Spleen (tissue), 11 donors: ENCODE data around the gene MOSPD3. TPM values are rescaled to one million over a fixed set of nuclear protein-coding genes. Genes with fewer than 3 reads are reported as not detected.

ENCODE experiments used
- DNase-seq: peaks from one replicate; pipeline ENCODE4 v3.0.0-alpha.2; 2020
- H3K27ac ChIP-seq, 8 donors: fragments of 200-600 bp; sonication (generic) in 7 of 8; 1 replicate in 4 of 8; 2 replicates in 4 of 8; pipeline versions ENCODE4 v1.5.0 to v1.8.0; 2016 to 2021; ENCODE audit warnings: inconsistent platforms in 4 of 8, mild to moderate bottlenecking in 4 of 8, moderate library complexity in 1 of 8
- H3K27me3 ChIP-seq, 7 donors: fragments of 200-600 bp; sonication (generic) in 6 of 7; replicated peaks in 1 of 7; 1 replicate in 4 of 7; 2 replicates in 3 of 7; pipeline versions ENCODE4 v1.5.0 to v1.8.0; 2016 to 2021; ENCODE audit warnings: inconsistent platforms in 3 of 7, mild to moderate bottlenecking in 1 of 7
- H3K36me3 ChIP-seq, 6 donors: fragments of 200-600 bp; sonication (generic) in 5 of 6; 1 replicate in 4 of 6; 2 replicates in 2 of 6; pipeline versions ENCODE4 v1.5.0 to v1.8.0; 2016 to 2021; ENCODE audit warnings: inconsistent platforms in 2 of 6
- H3K4me1 ChIP-seq, 6 donors: fragments of 200-600 bp; sonication (generic) in 5 of 6; 1 replicate in 3 of 6; 2 replicates in 3 of 6; pipeline versions ENCODE4 v1.5.0 to v1.8.0; 2016 to 2021; ENCODE audit warnings: inconsistent platforms in 3 of 6
- H3K4me3 ChIP-seq, 8 donors: fragments of 200-600 bp; sonication (generic) in 7 of 8; 1 replicate in 4 of 8; 2 replicates in 4 of 8; pipeline versions ENCODE4 v1.5.0 to v1.8.0; 2016 to 2021; ENCODE audit warnings: inconsistent platforms in 4 of 8, mild to moderate bottlenecking in 4 of 8, moderate library complexity in 2 of 8
- H3K9me3 ChIP-seq, 8 donors: fragments of 200-600 bp; sonication (generic) in 7 of 8; 1 replicate in 4 of 8; 2 replicates in 4 of 8; pipeline versions ENCODE4 v1.5.0 to v1.8.0; 2016 to 2021; ENCODE audit warnings: inconsistent platforms in 4 of 8
- CTCF ChIP-seq, 11 experiments: fragments of 200-600 bp in 7 of 11; fragments of 450-650 bp in 4 of 11; sonication (generic) in 4 of 11; IDR thresholded peaks in 8 of 11; conservative IDR thresholded peaks in 3 of 11; 1 replicate in 7 of 11; 2 replicates in 4 of 11; pipeline versions ENCODE4 v1.4.0 to v1.8.0; 2016 to 2021; ENCODE audit warnings: antibody characterized with exemption in 11 of 11, inconsistent platforms in 4 of 11, mild to moderate bottlenecking in 1 of 11
- POLR2A ChIP-seq, 3 donors: fragments of 450-650 bp; IDR thresholded peaks; one replicate each; pipeline ENCODE4 v1.5.1; 2017; ENCODE audit warnings: antibody characterized with exemption in 3 of 3, mild to moderate bottlenecking in 1 of 3
- POLR2AphosphoS5 ChIP-seq, 3 donors: sonication (generic); formaldehyde crosslinking; IDR thresholded peaks; one replicate each; pipeline ENCODE4 v1.5.1; 2017; ENCODE audit warnings: antibody characterized with exemption in 3 of 3
- WGBS, 5 donors: extraction: QIAGEN DNeasy Blood & Tissue Kit in 3 of 5; methylation state at CpG; one replicate each; pipeline versions ENCODE4 v1.1.5 to v1.1.7; 2013 to 2018; 5-methylcytosine and 5-hydroxymethylcytosine counted together
- intact Hi-C: fragments of 100-400 bp; cut with DNase I; formaldehyde crosslinking; loops from one replicate; pipeline ENCODE4 v1.15.0; 2023; ENCODE audit warnings: low total_unique reads
- polyA plus RNA-seq, 3 donors: library from polyadenylated mRNA; stranded (reverse); fragments of 200-250 nt; gene quantifications; one replicate each; pipeline ENCODE4 v1.2.1, GENCODE V29; 2013
- total RNA-seq, 7 donors: library from RNA; depleted of rRNA in 3 of 7; stranded (reverse); fragments of >200 nt in 3 of 7; fragmentation: NEBNext Ultra II Directional in 4 of 7; extraction: Animal tissue kit (Norgen Biotek cat#: 25700) in 4 of 7; gene quantifications; one replicate each; pipeline versions ENCODE4 v1.1.0 to v1.2.1, GENCODE V29; 2016 to 2021
- donor health status: healthy with polysubstance abuse.
- donor health status: DM: no; HTN: no; CAD: no; lungs with moderate emphysema.
- donor health status: DM: no; HTN: no; CAD: no.
- donor health status: Bipolar disorder and iron deficiency.
- donor health status: healthy.
- donor health status: DM: no; HTN: no; CAD: no.
- donor health status: DM: yes; HTN: yes; CAD: no.

The MOSPD3 gene
- total and polyA plus RNA-seq, 10 donors, result 11.2 to 20.4 (median 15.1) TPM

- DNase-seq, result no peak
- 86 to 96% (median 94%) methylated on average over 6 to 11 of the region's 11 CpGs for WGBS, 5 donors
- Histone ChIP-seq H3K27ac (no peak overlapping the region), H3K27me3 (peaks cover 0 to 8% (median 0%) of the 10 kb centered on the region in 7 donors), H3K36me3 (peaks cover 0 to 44% (median 16%) of the 10 kb centered on the region in 6 donors), H3K4me3 (no peak overlapping the region), H3K4me1 (peaks cover 26 to 58% (median 45%) of the 10 kb centered on the region in 6 donors), H3K9me3 (no peaks in the 10 kb centered on the region)
- TF ChIP-seq POLR2AphosphoS5 (IDR thresholded peaks at IDR 0.05) (no peak), POLR2A (IDR thresholded peaks at IDR 0.05) (no peak), CTCF (IDR thresholded peaks at IDR 0.05 in 8 of 11, conservative IDR thresholded peaks at IDR 0.05 in 3 of 11) (peak in 1 of 11 experiments; percentile 0)
- intact Hi-C loops, result no loop called here
These were observed 47.2 kb upstream of the MOSPD3 start for GRCh38 chr7:100565133-100565571.

- TF ChIP-seq POLR2AphosphoS5 (IDR thresholded peaks at IDR 0.05), result peak in 2 of 3 donors; percentile 26 to 35
- TF ChIP-seq POLR2A (IDR thresholded peaks at IDR 0.05), result no peak
- H3K4me3 ChIP-seq, result no peak overlapping the region
- peaks cover 30 to 67% (median 55%) of the 10 kb centered on the region in 6 donors for H3K4me1 ChIP-seq
- 85 to 91% (median 91%) methylated on average over 6 of the region's 6 CpGs for WGBS, 5 donors
- no peak for DNase-seq
- peaks cover 0 to 16% (median 0%) of the 10 kb centered on the region in 7 donors for H3K27me3 ChIP-seq
- peaks cover 0 to 38% (median 16%) of the 10 kb centered on the region in 6 donors for H3K36me3 ChIP-seq
- intact Hi-C loops, result no loop called here
- no peaks in the 10 kb centered on the region for H3K9me3 ChIP-seq
- peak overlapping the region in 6 of 8 donors; percentile 38 to 85 (median 74) for H3K27ac ChIP-seq
These were observed 46.3 kb upstream of the MOSPD3 start for GRCh38 chr7:100566018-100566531.

- DNase-seq, result peak; percentile 56
- H3K4me3 ChIP-seq, result no peak overlapping the region
- peak overlapping the region; percentile 27 to 85 (median 68) for H3K27ac ChIP-seq
- 66 to 76% (median 72%) methylated on average over 9 to 12 of the region's 12 CpGs for WGBS, 5 donors
- H3K9me3 ChIP-seq, result no peaks in the 10 kb centered on the region
- peaks cover 30 to 78% (median 58%) of the 10 kb centered on the region in 6 donors for H3K4me1 ChIP-seq
- intact Hi-C loops, result no loop called here
- TF ChIP-seq CTCF (IDR thresholded peaks at IDR 0.05 in 8 of 11, conservative IDR thresholded peaks at IDR 0.05 in 3 of 11) (no peak), POLR2AphosphoS5 (IDR thresholded peaks at IDR 0.05) (peak in 2 of 3 donors; percentile 9 to 59), POLR2A (IDR thresholded peaks at IDR 0.05) (no peak)
- H3K36me3 ChIP-seq, result peaks cover 0 to 33% (median 11%) of the 10 kb centered on the region in 6 donors
- H3K27me3 ChIP-seq, result peaks cover 0 to 17% (median 0%) of the 10 kb centered on the region in 7 donors
These were observed 45.2 kb upstream of the MOSPD3 start for GRCh38 chr7:100567031-100567730.

- peaks cover 0 to 33% (median 10%) of the 10 kb centered on the region in 6 donors for H3K36me3 ChIP-seq
- DNase-seq, result peak; percentile 78
- no peaks in the 10 kb centered on the region for H3K9me3 ChIP-seq
- H3K27me3 ChIP-seq, result peaks cover 0 to 17% (median 0%) of the 10 kb centered on the region in 7 donors
- peak overlapping the region; percentile 29 to 85 (median 68) for H3K27ac ChIP-seq
- H3K4me3 ChIP-seq, result no peak overlapping the region
- intact Hi-C loops, result no loop called here
- no peak for TF ChIP-seq POLR2AphosphoS5 (IDR thresholded peaks at IDR 0.05)
- no peak for TF ChIP-seq POLR2A (IDR thresholded peaks at IDR 0.05)
- TF ChIP-seq CTCF (IDR thresholded peaks at IDR 0.05 in 8 of 11, conservative IDR thresholded peaks at IDR 0.05 in 3 of 11), result no peak
- peaks cover 30 to 84% (median 58%) of the 10 kb centered on the region in 6 donors for H3K4me1 ChIP-seq
- WGBS, 5 donors, result 11 to 32% (median 19%) methylated on average over 3 of the region's 3 CpGs
These were observed 44.6 kb upstream of the MOSPD3 start for GRCh38 chr7:100567751-100568175.
